WTC11 (cell line): ENCODE results near the gene PCDHB2.

Experiments
- CTCF ChIP-seq: fragments of 200-600 bp; IDR thresholded peaks from 2 replicates; pipeline ENCODE4 v1.8.0; 2022; ENCODE audit warnings: antibody characterized with exemption
- SMAD3 ChIP-seq: sonication (generic); formaldehyde crosslinking; IDR thresholded peaks from 2 replicates; pipeline ENCODE4 v1.8.0; 2022; ENCODE audit warnings: missing genetic modification reagents, mild to moderate bottlenecking, borderline replicate concordance
- ZNF138 ChIP-seq: sonication (generic); formaldehyde crosslinking; conservative IDR thresholded peaks from 2 replicates; pipeline ENCODE4 v1.8.1; 2022; ENCODE audit warnings: mild to moderate bottlenecking, moderate library complexity, missing genetic modification reagents

- TF ChIP-seq SMAD3 (no peak), ZNF138 (CRISPR knock-in tag) (no peak), CTCF (peak; percentile 72)
These were observed 40.8 kb downstream of the PCDHB2 start, which contains the start of gene PCDHB5 for GRCh38 chr5:141135030-141135717.
